ENCODE data around the gene CDH13.

Gene CDH13

DNA sequence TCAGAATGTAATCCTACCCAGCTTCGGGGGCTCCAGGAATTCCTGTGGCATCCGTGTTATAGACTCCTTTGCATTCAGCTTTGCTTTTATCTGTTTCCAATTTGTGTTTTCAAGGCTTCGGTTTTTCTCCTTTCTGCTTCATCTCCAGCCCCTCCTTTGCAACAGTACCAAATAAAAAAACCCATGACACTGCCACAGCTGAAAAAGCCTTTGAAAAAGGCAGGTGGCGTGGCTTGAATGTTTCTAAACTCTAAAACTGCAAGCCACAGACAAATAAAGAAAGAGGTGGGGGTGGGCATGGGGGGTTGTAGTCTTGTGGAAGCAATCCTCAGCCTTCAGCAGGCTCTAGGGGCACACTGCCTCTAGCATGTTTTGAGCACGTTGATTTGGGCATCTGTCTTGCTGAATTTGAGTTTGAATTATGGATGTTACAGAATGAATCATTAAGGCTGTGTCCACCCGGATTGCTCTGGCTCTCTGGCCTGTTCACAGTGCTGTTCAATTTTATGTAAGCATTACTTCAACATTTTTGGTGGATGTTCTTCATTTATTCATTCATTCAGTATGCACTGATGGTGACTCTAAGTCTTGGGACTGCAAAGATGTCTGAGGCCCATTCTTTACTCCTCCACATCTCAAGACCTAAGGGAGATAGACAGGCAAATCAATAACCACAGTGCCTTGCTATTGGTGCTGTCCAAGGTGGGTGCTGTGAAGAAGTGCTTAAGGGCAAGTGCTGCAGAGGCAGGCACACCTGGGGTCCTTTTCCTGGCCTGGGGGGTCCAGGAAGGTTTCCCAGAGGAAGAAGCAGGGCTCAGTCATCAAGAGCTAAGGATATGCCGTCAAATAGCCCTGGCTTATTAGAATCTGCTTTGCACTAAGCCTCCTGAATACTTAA is 77.4 kb downstream of the CDH13 start:
- peaks cover 6% of the 10 kb centered on the region for H3K4me1 Mint-ChIP-seq (ENCODE audit: low read depth)
- H3K27ac Mint-ChIP-seq = no peak overlapping the region
- H3K27me3 Mint-ChIP-seq = peaks cover 20% of the 10 kb centered on the region
- no peak overlapping the region for H3K4me3 Mint-ChIP-seq
- H3K36me3 Mint-ChIP-seq (ENCODE audit: low read depth) = no peaks in the 10 kb centered on the region
- DNase-seq = no peak
- no peaks in the 10 kb centered on the region for H3K9me3 Mint-ChIP-seq

DNA sequence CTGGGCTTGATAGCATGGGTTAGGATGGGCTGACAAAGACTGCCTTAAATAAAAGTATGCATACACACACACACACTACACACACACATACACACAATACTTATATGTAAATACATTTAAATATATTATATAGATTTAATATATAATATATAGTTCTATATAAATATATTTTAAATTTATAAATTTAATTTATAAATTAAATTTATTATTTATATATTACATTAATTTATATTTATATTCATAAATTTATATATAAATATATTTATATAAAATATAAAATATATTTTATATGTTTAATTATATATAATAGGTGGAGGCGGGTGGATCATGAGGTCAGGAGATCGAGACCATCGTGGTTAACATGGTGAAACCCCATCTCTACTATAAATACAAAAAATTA is 83.2 kb downstream of the CDH13 start:
- DNase-seq = no peak
- no peak overlapping the region for H3K27ac Mint-ChIP-seq
- no peak overlapping the region for H3K4me3 Mint-ChIP-seq

DNA sequence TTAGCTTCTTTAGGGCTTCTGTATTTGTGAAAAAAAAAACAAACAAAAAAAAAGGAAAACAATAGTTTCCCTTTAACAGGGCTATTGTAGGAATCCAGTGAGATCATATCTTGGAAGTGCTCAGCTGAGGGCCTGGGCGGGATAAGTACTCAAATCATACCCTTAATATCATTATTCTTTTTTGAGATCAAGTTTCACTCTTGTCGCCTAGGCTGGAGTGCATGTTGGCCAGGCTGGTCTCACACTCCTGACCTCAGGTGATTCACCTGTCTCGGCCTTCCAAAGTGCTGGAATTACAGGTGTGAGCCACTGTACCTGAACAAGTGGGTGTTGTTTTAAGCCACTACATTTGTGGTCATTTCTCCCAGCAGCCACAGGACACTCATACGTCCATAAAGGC is 87.0 kb downstream of the CDH13 start:
- DNase-seq = no peak
- Mint-ChIP-seq H3K27me3 (no peaks in the 10 kb centered on the region), H3K4me3 (no peak overlapping the region), H3K36me3 (ENCODE audit: low read depth) (no peaks in the 10 kb centered on the region), H3K27ac (no peak overlapping the region), H3K9me3 (no peaks in the 10 kb centered on the region), H3K4me1 (ENCODE audit: low read depth) (no peaks in the 10 kb centered on the region)

More for the DNA sequence above, 83.2 kb downstream of the CDH13 start:
- H3K27me3 Mint-ChIP-seq = no peaks in the 10 kb centered on the region
- no peaks in the 10 kb centered on the region for H3K36me3 Mint-ChIP-seq (ENCODE audit: low read depth)
- no peaks in the 10 kb centered on the region for H3K9me3 Mint-ChIP-seq
- no peaks in the 10 kb centered on the region for H3K4me1 Mint-ChIP-seq (ENCODE audit: low read depth)

DNA sequence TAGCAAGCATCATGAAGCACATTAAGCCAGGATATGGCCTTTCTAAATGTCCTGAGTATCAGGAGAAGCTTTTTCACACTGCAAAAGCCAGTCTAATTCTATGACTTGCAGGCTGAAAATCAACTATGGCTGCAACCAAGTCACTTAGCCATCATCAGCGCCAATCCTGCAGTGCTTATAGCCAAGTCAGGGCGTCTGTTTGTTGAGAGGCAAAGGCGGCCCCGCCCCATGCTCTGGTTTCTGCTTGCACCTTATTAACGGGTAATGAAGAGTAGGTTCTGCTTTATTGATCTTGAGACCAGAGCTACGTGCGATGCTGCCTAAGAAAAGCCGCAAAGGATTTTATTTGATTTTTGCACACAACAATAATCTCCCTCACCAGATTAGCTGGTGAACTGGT is 88.4 kb downstream of the CDH13 start:
- Mint-ChIP-seq H3K4me1 (ENCODE audit: low read depth) (no peaks in the 10 kb centered on the region), H3K9me3 (no peaks in the 10 kb centered on the region), H3K27ac (no peak overlapping the region), H3K27me3 (no peaks in the 10 kb centered on the region), H3K36me3 (ENCODE audit: low read depth) (no peaks in the 10 kb centered on the region), H3K4me3 (no peak overlapping the region)
- no peak for DNase-seq

DNA sequence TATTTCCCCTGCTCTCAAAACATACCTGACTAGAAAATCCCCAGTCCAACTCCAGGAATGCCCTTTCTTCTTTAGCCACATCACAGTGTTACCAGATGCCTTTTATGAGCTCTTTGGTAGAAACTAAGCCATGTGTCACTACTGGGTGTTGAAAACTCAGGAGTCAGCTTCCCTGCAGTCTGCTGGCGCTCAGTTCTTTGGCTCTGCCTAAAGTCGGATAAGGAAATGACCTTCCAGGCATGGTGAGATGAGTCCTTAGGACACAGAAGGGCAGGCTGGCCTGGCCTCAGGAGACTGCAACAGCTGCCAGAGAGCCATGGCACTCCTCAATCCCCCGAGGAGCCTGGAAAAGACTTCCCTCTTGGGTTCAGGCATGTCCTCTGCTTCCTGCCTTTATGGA is 89.1 kb downstream of the CDH13 start:
- H3K36me3 Mint-ChIP-seq (ENCODE audit: low read depth) = no peaks in the 10 kb centered on the region
- H3K4me3 Mint-ChIP-seq = no peak overlapping the region
- no peak overlapping the region for H3K27ac Mint-ChIP-seq
- no peak for DNase-seq
- H3K9me3 Mint-ChIP-seq = no peaks in the 10 kb centered on the region
- H3K4me1 Mint-ChIP-seq (ENCODE audit: low read depth) = no peaks in the 10 kb centered on the region
- H3K27me3 Mint-ChIP-seq = no peaks in the 10 kb centered on the region

DNA sequence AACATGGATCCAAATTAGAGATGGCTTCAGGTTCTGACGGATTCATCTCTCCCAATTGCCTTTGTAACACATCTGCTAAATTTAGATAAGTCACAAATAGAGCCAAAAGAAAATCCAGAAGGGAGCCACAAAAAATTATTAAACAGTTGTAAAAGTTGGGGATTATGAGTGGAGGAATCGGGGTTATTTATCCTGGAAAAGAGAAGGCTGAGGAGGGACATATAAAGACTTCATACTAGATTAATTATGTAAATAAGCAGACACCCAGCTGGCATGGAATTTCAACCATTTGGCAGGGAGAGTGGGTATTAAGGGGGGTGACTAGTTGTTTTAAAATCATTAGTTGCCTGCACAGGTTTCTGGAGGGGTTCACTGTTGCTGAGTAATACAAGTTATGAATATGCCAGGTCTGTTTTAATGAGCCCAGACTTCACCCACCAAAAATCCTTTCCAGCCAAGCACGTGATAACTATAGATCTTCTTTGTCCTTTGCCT is 89.6 kb downstream of the CDH13 start:
- H3K4me1 Mint-ChIP-seq (ENCODE audit: low read depth) = no peaks in the 10 kb centered on the region
- no peak overlapping the region for H3K27ac Mint-ChIP-seq
- no peaks in the 10 kb centered on the region for H3K36me3 Mint-ChIP-seq (ENCODE audit: low read depth)
- DNase-seq = no peak
- H3K4me3 Mint-ChIP-seq = no peak overlapping the region
- no peaks in the 10 kb centered on the region for H3K9me3 Mint-ChIP-seq
- no peaks in the 10 kb centered on the region for H3K27me3 Mint-ChIP-seq

DNA sequence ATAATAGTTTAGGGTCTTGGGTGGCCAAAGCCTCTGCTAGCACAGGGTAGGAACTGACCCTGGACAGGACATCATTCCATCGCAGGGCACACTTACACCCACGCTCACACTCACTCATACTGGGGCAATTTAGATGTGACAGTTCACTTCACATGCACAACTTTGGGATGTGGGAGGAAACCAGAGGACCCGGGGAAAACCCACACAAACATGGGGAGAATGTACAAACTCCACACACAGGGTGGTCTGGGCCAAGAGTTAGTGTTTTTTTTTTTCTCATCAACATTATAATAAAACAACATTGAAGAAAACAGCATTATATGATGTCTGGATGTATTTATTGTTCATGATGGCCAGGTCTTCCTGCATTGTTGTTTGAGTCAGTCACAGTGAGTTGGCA is 93.6 kb downstream of the CDH13 start:
- Mint-ChIP-seq H3K36me3 (ENCODE audit: low read depth) (no peaks in the 10 kb centered on the region), H3K4me1 (ENCODE audit: low read depth) (no peaks in the 10 kb centered on the region), H3K27me3 (no peaks in the 10 kb centered on the region), H3K9me3 (no peaks in the 10 kb centered on the region), H3K4me3 (no peak overlapping the region), H3K27ac (no peak overlapping the region)
- no peak for DNase-seq

DNA sequence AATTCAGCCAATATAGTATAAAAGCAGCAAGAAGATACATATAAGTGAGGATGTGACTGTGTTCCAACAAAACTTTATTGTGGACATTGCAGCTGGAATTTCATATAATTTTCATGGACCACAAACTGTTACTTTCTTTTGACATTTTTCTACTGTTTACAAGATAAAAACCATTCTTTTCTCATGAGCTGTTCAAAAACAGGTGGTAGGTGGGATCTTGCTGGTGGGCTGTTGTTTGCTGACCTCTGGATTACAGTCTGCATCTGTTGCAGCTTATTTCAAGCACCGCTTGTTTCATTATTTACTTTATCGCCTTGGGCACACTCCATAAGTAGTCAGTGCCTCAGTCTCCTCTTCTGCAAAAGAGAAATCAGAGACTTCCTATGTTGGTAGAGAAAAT is 99.5 kb downstream of the CDH13 start:
- peaks cover 2% of the 10 kb centered on the region for H3K4me1 Mint-ChIP-seq (ENCODE audit: low read depth)

DNA sequence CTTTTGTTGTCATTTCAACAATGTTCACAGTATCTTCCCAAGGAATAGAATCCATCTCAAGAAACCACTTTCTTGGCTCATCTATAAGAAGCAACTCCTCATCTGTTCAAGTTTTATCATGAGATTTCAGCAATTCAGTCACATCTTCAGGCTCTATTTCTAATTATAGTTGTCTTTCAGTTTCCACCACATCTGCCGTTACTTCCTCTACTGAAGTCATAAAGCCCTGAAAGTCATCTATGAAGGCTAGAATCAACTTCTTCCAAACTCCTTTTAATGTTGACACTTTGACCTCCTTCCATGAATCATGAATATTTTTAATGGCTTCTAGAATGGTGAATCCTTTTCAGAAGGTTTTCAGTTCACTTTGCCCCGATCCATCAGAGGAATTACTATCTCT is 102.1 kb downstream of the CDH13 start:
- peaks cover 2% of the 10 kb centered on the region for H3K4me1 Mint-ChIP-seq (ENCODE audit: low read depth)
- no peak overlapping the region for H3K27ac Mint-ChIP-seq
- H3K9me3 Mint-ChIP-seq = peaks cover 5% of the 10 kb centered on the region
- H3K4me3 Mint-ChIP-seq = no peak overlapping the region
- no peaks in the 10 kb centered on the region for H3K27me3 Mint-ChIP-seq
- no peak for DNase-seq
- H3K36me3 Mint-ChIP-seq (ENCODE audit: low read depth) = no peaks in the 10 kb centered on the region

More for the DNA sequence above, 99.5 kb downstream of the CDH13 start:
- Mint-ChIP-seq H3K36me3 (ENCODE audit: low read depth) (no peaks in the 10 kb centered on the region), H3K27me3 (no peaks in the 10 kb centered on the region), H3K9me3 (peaks cover 5% of the 10 kb centered on the region), H3K4me3 (no peak overlapping the region), H3K27ac (no peak overlapping the region)
- no peak for DNase-seq

DNA sequence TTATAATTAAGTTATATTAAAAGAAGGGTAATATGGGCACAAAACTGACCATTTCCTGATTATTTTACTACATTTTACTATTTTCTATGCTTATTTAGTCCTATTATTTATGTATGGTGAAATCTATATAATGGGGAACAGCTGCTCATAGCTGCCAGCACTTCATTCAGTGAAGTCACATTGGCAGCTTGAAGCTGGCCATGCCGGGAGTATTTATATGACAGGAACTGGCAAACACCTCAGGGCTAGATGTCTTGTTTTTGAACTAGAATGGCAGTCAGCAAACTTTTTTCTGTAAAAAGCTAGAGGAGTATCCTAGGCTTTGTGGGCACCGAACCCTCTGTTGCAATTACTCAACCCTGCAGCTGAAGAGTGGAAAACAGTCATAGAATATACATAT is 104.1 kb downstream of the CDH13 start:
- no peaks in the 10 kb centered on the region for H3K36me3 Mint-ChIP-seq (ENCODE audit: low read depth)
- H3K27ac Mint-ChIP-seq = no peak overlapping the region
- no peak overlapping the region for H3K4me3 Mint-ChIP-seq
- peaks cover 2% of the 10 kb centered on the region for H3K4me1 Mint-ChIP-seq (ENCODE audit: low read depth)
- no peaks in the 10 kb centered on the region for H3K27me3 Mint-ChIP-seq
- H3K9me3 Mint-ChIP-seq = peaks cover 5% of the 10 kb centered on the region
- DNase-seq = no peak

DNA sequence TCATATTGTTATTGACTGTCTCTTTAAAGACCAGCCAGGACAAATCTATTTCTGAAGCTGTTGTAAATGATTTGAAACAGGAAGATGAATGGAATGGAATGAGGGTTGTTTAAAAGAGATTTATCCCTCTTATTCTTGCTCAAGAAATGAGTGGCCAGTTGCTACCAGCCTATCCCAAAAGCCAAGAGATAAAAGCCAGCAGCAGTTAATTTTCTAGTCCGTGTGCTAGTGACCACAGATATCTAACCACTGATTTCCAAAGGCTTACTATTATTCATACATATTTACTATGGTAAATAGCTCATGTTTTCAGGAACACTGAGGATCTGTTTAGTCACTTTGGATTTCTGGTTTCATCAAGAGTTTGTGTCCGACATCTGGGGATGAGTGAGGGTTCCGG is 105.7 kb downstream of the CDH13 start:
- no peak for DNase-seq
- Mint-ChIP-seq H3K4me1 (ENCODE audit: low read depth) (peaks cover 2% of the 10 kb centered on the region), H3K9me3 (peaks cover 5% of the 10 kb centered on the region), H3K27me3 (no peaks in the 10 kb centered on the region), H3K4me3 (no peak overlapping the region), H3K36me3 (ENCODE audit: low read depth) (no peaks in the 10 kb centered on the region), H3K27ac (no peak overlapping the region)

DNA sequence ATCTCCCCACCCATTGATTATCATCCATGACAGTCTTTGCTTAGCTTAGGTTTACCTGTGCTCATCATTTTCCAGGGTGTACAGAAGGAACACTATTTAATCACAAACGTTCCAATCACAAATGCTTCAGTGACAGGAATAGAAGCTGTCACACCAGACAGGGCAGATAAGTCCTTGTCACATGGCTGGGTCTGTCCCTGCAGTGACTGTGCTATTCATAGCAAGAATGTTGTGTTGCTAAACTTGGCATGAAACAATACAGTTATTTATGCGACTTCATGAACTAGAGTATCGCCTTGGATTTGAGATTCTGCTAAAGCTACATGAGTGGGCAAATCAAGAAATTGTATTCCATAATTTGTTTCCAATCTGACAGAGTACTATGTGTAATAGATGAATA is 108.4 kb downstream of the CDH13 start:
- H3K9me3 Mint-ChIP-seq = peaks cover 4% of the 10 kb centered on the region
- H3K36me3 Mint-ChIP-seq (ENCODE audit: low read depth) = no peaks in the 10 kb centered on the region
- H3K4me1 Mint-ChIP-seq (ENCODE audit: low read depth) = no peaks in the 10 kb centered on the region
- no peak overlapping the region for H3K4me3 Mint-ChIP-seq
- H3K27ac Mint-ChIP-seq = no peak overlapping the region
- DNase-seq = no peak
- H3K27me3 Mint-ChIP-seq = no peaks in the 10 kb centered on the region

DNA sequence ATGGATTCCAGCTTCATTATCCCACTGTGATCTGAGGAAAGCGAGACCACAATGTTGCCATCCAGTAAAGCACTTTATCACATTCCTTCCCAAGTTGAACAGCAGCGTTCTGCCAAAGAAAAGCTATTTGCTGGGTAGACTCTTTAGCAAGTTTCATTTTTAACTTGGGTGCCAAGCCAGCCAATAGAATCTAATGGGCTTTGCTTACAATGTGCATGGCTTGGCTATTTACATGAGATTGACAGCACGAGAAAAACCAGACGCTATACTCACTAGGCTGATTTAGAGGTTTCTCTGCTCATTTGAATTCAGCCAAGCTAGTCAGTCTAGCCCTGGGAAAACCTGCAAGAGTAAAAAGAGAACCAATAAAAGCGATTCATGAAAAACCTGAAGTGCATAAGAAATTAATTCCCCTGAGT is 108.9 kb downstream of the CDH13 start:
- Mint-ChIP-seq H3K4me3 (no peak overlapping the region), H3K36me3 (ENCODE audit: low read depth) (no peaks in the 10 kb centered on the region), H3K9me3 (no peaks in the 10 kb centered on the region), H3K27me3 (no peaks in the 10 kb centered on the region), H3K4me1 (ENCODE audit: low read depth) (no peaks in the 10 kb centered on the region), H3K27ac (no peak overlapping the region)
- no peak for DNase-seq

DNA sequence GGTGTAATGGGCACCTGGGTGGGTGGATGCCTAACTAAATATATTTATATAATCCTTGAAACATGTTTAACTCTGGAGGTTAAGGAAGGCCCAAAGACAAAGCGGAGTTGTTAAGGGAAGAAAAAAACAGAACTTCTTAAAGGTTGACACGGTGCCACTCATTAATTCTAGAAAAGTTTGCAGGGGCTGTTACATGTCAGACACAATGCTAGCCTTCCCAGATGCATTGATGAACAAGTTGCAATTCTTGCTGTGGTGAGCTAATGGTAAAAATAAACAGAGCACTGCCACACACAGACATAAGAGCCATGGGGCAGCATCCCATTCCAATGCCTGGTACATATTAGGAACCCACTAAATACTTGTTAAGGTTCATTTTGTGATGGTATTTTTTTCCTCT is 109.5 kb downstream of the CDH13 start:
- Mint-ChIP-seq H3K9me3 (no peaks in the 10 kb centered on the region), H3K36me3 (ENCODE audit: low read depth) (no peaks in the 10 kb centered on the region), H3K4me1 (ENCODE audit: low read depth) (no peaks in the 10 kb centered on the region), H3K27ac (no peak overlapping the region), H3K4me3 (no peak overlapping the region), H3K27me3 (peaks cover 4% of the 10 kb centered on the region)
- no peak for DNase-seq

DNA sequence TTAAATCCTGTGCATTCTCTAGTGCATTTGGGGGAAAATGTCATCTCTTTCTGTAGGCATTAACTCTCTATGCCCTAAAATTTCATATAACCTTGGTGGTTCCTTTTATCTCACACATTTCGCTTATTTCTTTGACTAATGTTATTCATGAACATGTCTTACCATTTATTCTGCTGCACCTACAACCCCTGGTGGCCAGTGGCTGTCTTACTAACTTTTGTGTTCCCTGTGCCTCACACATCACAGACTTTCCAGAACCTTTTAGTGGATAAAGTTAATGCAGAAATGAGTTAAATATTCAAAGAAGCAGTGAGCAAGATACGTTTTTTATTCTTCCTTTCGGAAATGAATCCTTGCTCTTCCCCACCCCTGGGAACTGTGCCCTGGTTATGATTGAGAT is 111.9 kb downstream of the CDH13 start:
- Mint-ChIP-seq H3K4me1 (ENCODE audit: low read depth) (no peaks in the 10 kb centered on the region), H3K4me3 (no peak overlapping the region), H3K36me3 (ENCODE audit: low read depth) (no peaks in the 10 kb centered on the region), H3K27ac (no peak overlapping the region), H3K27me3 (peaks cover 4% of the 10 kb centered on the region), H3K9me3 (no peaks in the 10 kb centered on the region)
- no peak for DNase-seq

Data from activated T-cell treated with anti-CD3 and anti-CD28 coated beads, Interleukin-2, amount 50 U/mL, for 24 hours (primary cell).